Progenitor cell of endocrine pancreas (in vitro differentiated cells): ENCODE data around the gene LAMC3. TPM values are rescaled to one million over a fixed set of nuclear protein-coding genes. Genes with fewer than 3 reads are reported as not detected.

Source experiments
- DNase-seq: peaks from one replicate; pipeline ENCODE4 v3.0.0; 2021; ENCODE audit warnings: low spot score; ENCODE audit not compliant: unreplicated experiment
- H3K27ac Mint-ChIP-seq: 2 replicates; pipeline ENCODE4 v1.8.0; 2021; ENCODE audit warnings: mild to moderate bottlenecking, moderate library complexity, mixed read lengths
- H3K27me3 Mint-ChIP-seq: 2 replicates; pipeline ENCODE4 v1.8.0; 2021; ENCODE audit warnings: mixed read lengths
- H3K36me3 Mint-ChIP-seq: 2 replicates; pipeline ENCODE4 v1.8.0; 2022; ENCODE audit warnings: mixed read lengths; ENCODE audit not compliant: insufficient read depth
- H3K4me1 Mint-ChIP-seq: 2 replicates; pipeline ENCODE4 v1.8.0; 2021; ENCODE audit warnings: low read depth, mixed read lengths
- H3K4me3 Mint-ChIP-seq: 2 replicates; pipeline ENCODE4 v1.8.0; 2021; ENCODE audit warnings: low read depth, mild to moderate bottlenecking, moderate library complexity, mixed read lengths
- H3K9me3 Mint-ChIP-seq: 2 replicates; pipeline ENCODE4 v1.8.0; 2021; ENCODE audit warnings: low read depth, mixed read lengths
- total RNA-seq: library from RNA; stranded (reverse); gene quantifications from 2 replicates; pipeline ENCODE4 v1.2.1, GENCODE V29; 2021
- TF ChIP-seq, protein P1 (sequence below): fragments of 200-600 bp; sonication (generic); IDR thresholded peaks from one replicate; pipeline ENCODE4 v1.5.0; 2021; ENCODE audit warnings: antibody characterized with exemption, mild to moderate bottlenecking; ENCODE audit not compliant: unreplicated experiment

The LAMC3 gene
- total RNA-seq, 1 donor from 2014 or later: 0.12 TPM

DNA sequence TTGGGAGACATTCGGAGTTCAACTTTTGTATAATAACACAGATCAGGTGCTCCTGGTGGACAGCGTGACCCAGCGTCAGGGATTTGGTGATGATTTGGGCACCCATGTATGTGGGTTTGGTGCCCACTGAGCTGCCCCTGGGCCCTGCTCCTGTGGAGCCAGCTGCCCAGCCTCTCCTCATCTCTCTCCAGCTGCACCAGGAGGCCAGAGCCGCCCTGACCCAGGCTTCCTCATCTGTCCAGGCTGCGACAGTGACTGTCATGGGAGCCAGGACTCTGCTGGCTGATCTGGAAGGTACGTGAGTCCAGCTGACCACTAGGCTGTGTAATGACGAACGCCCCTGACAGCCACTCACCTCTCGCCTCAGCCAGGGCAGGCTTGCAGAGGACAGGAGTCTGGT lies 72.9 kb downstream of the LAMC3 start:
- H3K27ac Mint-ChIP-seq: no peak overlapping the region
- no peaks in the 10 kb centered on the region for H3K9me3 Mint-ChIP-seq
- H3K4me3 Mint-ChIP-seq: no peak overlapping the region
- H3K4me1 Mint-ChIP-seq: no peaks in the 10 kb centered on the region
- TF ChIP-seq, protein P1, sequence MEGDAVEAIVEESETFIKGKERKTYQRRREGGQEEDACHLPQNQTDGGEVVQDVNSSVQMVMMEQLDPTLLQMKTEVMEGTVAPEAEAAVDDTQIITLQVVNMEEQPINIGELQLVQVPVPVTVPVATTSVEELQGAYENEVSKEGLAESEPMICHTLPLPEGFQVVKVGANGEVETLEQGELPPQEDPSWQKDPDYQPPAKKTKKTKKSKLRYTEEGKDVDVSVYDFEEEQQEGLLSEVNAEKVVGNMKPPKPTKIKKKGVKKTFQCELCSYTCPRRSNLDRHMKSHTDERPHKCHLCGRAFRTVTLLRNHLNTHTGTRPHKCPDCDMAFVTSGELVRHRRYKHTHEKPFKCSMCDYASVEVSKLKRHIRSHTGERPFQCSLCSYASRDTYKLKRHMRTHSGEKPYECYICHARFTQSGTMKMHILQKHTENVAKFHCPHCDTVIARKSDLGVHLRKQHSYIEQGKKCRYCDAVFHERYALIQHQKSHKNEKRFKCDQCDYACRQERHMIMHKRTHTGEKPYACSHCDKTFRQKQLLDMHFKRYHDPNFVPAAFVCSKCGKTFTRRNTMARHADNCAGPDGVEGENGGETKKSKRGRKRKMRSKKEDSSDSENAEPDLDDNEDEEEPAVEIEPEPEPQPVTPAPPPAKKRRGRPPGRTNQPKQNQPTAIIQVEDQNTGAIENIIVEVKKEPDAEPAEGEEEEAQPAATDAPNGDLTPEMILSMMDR: no peak
- no peak for DNase-seq
- H3K27me3 Mint-ChIP-seq: peaks cover 3% of the 10 kb centered on the region
- H3K36me3 Mint-ChIP-seq: no peaks in the 10 kb centered on the region

DNA sequence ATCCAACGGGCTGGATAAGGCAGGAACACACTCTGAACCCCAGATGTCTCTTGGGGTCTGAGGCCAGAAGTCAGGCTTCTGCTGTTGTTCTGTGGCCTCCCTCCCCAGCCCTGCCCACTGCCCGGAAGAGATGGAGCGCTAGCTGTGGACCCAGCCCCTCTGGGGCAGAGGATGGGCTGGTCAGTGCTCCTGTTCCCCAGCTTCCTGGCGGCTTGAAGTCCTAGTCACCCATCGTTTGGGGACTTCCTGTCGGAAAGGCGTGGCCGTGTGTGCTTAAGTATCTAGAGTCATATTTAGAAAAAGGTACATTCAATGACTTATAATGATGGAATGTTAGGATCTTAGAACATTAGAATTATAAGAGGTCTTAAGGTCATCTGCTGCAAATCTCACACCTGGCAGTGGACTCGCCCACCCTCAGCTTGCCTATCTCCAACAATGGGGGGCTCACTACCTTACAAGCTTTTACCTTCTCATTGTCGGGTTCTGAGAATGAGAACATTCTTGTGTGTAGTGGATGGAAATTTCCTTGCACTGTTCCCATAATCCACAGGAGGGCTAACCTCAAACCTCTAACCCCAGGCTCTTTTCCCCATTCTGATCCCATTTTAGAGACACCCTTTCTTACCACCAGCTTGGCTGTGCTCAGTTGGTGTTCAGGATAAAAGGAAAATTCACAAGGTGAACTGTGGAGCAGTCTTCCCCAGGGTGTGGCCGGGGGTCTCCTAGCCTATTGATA lies 74.0 kb downstream of the LAMC3 start:
- TF ChIP-seq, protein P1: no peak
- H3K27me3 Mint-ChIP-seq: peaks cover 3% of the 10 kb centered on the region
- no peak overlapping the region for H3K4me3 Mint-ChIP-seq
- DNase-seq: no peak
- no peaks in the 10 kb centered on the region for H3K4me1 Mint-ChIP-seq
- peak overlapping the region; percentile 37 for H3K27ac Mint-ChIP-seq
- no peaks in the 10 kb centered on the region for H3K9me3 Mint-ChIP-seq
- H3K36me3 Mint-ChIP-seq: no peaks in the 10 kb centered on the region

DNA sequence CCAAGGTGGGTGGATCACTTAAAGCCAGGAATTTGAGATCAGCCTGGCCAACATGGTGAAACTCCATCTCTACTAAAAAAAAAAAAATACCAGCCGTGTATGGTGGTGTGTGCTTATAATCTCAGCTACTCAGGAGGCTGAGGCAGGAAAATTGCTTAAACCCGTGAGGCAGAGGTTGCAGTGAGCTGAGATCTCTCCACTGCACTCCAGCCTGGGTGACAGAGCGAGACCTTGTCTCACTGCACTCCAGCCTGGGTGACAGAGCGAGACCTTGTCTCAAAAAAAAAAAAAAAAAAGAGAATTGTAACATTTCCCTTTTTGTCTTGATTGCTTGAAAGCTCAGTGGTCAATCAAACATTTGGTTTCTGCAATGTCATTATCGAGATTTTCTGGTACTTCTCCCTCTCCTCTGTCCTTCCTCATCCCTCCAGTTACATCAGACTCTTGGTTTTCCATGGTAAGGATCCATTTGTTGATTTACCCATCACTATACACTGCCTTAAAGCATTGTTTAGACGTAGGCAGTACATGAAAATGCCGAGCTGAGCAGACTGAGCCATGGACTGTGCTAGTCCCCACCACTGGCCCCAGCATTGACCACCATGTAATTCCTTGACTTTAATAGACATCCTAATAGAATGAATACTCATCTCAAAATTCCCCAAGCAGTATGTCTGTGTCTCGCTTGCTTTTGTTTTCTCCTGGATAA lies 75.8 kb downstream of the LAMC3 start:
- no peaks in the 10 kb centered on the region for H3K9me3 Mint-ChIP-seq
- H3K4me1 Mint-ChIP-seq: no peaks in the 10 kb centered on the region
- TF ChIP-seq, protein P1: no peak
- H3K27ac Mint-ChIP-seq: no peak overlapping the region
- H3K27me3 Mint-ChIP-seq: peaks cover 3% of the 10 kb centered on the region
- no peak overlapping the region for H3K4me3 Mint-ChIP-seq
- H3K36me3 Mint-ChIP-seq: no peaks in the 10 kb centered on the region
- no peak for DNase-seq

DNA sequence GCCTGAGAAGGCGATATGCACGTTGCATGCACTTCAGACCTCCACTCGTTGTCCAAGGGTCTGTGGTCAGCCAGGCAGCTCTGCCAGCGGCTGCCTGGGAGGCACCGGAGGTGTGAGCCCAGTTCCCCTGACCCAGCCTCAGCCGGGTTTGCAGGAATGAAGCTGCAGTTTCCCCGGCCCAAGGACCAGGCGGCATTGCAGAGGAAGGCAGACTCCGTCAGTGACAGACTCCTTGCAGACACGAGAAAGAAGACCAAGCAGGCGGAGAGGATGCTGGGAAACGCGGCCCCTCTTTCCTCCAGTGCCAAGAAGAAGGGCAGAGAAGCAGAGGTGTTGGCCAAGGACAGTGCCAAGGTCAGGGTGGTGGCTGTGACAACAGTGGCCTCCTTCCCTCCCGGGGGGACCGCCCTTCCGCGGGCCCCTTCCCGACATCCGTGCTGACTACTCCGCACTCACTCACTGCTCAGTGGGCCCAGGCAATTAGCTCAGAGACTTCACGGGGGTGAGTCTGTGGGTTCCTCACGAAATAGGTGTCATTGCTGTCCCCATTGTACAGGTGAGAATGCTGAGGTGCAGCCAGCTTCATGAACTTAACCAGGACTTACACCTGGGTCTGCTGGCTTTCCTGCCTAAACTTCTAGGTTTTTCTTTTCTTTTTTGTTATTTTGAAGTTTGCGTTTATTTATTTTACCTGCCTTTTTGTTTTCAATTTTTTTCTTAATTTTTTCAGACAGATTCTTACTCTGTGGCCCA lies 76.6 kb downstream of the LAMC3 start:
- H3K4me1 Mint-ChIP-seq: no peaks in the 10 kb centered on the region
- no peak for DNase-seq
- H3K27ac Mint-ChIP-seq: no peak overlapping the region
- H3K4me3 Mint-ChIP-seq: no peak overlapping the region
- peaks cover 3% of the 10 kb centered on the region for H3K27me3 Mint-ChIP-seq
- TF ChIP-seq, protein P1: no peak
- no peaks in the 10 kb centered on the region for H3K9me3 Mint-ChIP-seq
- no peaks in the 10 kb centered on the region for H3K36me3 Mint-ChIP-seq

DNA sequence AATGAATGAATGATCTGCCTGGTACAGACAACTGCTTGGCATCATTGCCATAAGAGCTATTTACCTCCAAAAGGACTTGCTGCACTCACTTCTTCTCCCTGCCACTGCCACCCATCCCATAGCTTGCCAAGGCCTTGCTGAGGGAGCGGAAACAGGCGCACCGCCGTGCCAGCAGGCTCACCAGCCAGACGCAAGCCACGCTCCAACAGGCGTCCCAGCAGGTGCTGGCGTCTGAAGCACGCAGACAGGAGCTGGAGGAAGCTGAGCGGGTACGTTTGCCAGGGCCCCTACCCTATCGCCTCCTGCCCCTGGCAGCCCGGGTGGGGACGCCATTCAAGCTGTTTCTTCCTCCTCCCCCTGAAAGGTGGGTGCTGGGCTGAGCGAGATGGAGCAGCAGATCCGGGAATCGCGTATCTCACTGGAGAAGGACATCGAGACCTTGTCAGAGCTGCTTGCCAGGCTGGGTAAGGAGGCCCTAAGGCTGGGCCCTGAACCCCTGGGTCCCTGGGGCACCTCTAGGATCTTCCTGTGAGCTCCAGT lies 78.5 kb downstream of the LAMC3 start:
- no peak for DNase-seq
- no peaks in the 10 kb centered on the region for H3K36me3 Mint-ChIP-seq
- TF ChIP-seq, protein P1: no peak
- H3K4me3 Mint-ChIP-seq: no peak overlapping the region
- no peaks in the 10 kb centered on the region for H3K4me1 Mint-ChIP-seq
- no peak overlapping the region for H3K27ac Mint-ChIP-seq
- H3K9me3 Mint-ChIP-seq: no peaks in the 10 kb centered on the region
- no peaks in the 10 kb centered on the region for H3K27me3 Mint-ChIP-seq
